ENCODE results near the gene ZNF385B.

ZNF385B gene

GRCh38 chr2:179758636-179759035 lies 102.8 kb downstream of the ZNF385B start:
- TF ChIP-seq EGR1 (IDR thresholded peaks at IDR 0.05) (no peak), ZBTB7A (IDR thresholded peaks at IDR 0.05; ENCODE audit: low read depth) (no peak), REST (IDR thresholded peaks at IDR 0.05; ENCODE audit: low read depth) (no peak), MAX (IDR thresholded peaks at IDR 0.05) (no peak), TAF1 (IDR thresholded peaks at IDR 0.05; ENCODE audit: low read depth) (no peak), USF1 (IDR thresholded peaks at IDR 0.05) (no peak), RAD21 (IDR thresholded peaks at IDR 0.05; ENCODE audit: low read depth) (no peak), FOXM1 (IDR thresholded peaks at IDR 0.05; ENCODE audit: borderline replicate concordance, low read depth) (no peak), CREB1 (IDR thresholded peaks at IDR 0.05; ENCODE audit: low read depth) (no peak), CEBPB (IDR thresholded peaks at IDR 0.05) (no peak), YY1 (IDR thresholded peaks at IDR 0.05; ENCODE audit: low read depth) (no peak)

- no peak for TF ChIP-seq EGR1 (IDR thresholded peaks at IDR 0.05)
- TF ChIP-seq CEBPB (IDR thresholded peaks at IDR 0.05) = no peak
- no peak for TF ChIP-seq TAF1 (IDR thresholded peaks at IDR 0.05; ENCODE audit: low read depth)
- peak; percentile 82 for TF ChIP-seq RAD21 (IDR thresholded peaks at IDR 0.05; ENCODE audit: low read depth)
- TF ChIP-seq NFIC (IDR thresholded peaks at IDR 0.05) = no peak
- no peak for TF ChIP-seq CREB1 (IDR thresholded peaks at IDR 0.05; ENCODE audit: low read depth)
Observed at GRCh38 chr2:179751163-179751809, 110.1 kb downstream of the ZNF385B start.

- TF ChIP-seq REST (IDR thresholded peaks at IDR 0.05; ENCODE audit: low read depth) = no peak
- no peak for TF ChIP-seq CEBPB (IDR thresholded peaks at IDR 0.05)
- no peak for TF ChIP-seq MAX (IDR thresholded peaks at IDR 0.05)
- TF ChIP-seq ZBTB7A (IDR thresholded peaks at IDR 0.05; ENCODE audit: low read depth) = no peak
- TF ChIP-seq TCF12 (IDR thresholded peaks at IDR 0.05; ENCODE audit: low read depth) = no peak
- no peak for TF ChIP-seq EGR1 (IDR thresholded peaks at IDR 0.05)
- TF ChIP-seq NFIC (IDR thresholded peaks at IDR 0.05) = no peak
- TF ChIP-seq CREB1 (IDR thresholded peaks at IDR 0.05; ENCODE audit: low read depth) = no peak
- TF ChIP-seq TEAD4 (IDR thresholded peaks at IDR 0.05) = no peak
- no peak for TF ChIP-seq TAF1 (IDR thresholded peaks at IDR 0.05; ENCODE audit: low read depth)
- TF ChIP-seq FOXM1 (IDR thresholded peaks at IDR 0.05; ENCODE audit: borderline replicate concordance, low read depth) = no peak
Observed at GRCh38 chr2:179749210-179749609, 112.2 kb downstream of the ZNF385B start.

- TF ChIP-seq CREB1 (IDR thresholded peaks at IDR 0.05; ENCODE audit: low read depth) = no peak
Observed at GRCh38 chr2:179746981-179747380, 114.4 kb downstream of the ZNF385B start.

- TF ChIP-seq CEBPB (IDR thresholded peaks at IDR 0.05) (no peak), TAF1 (IDR thresholded peaks at IDR 0.05; ENCODE audit: low read depth) (no peak), ZBTB7A (IDR thresholded peaks at IDR 0.05; ENCODE audit: low read depth) (no peak), EP300 (IDR thresholded peaks at IDR 0.05; ENCODE audit: borderline replicate concordance) (no peak), MAX (IDR thresholded peaks at IDR 0.05) (no peak), TEAD4 (IDR thresholded peaks at IDR 0.05) (no peak), FOXM1 (IDR thresholded peaks at IDR 0.05; ENCODE audit: borderline replicate concordance, low read depth) (no peak), USF1 (IDR thresholded peaks at IDR 0.05) (no peak), REST (IDR thresholded peaks at IDR 0.05; ENCODE audit: low read depth) (no peak), EGR1 (IDR thresholded peaks at IDR 0.05) (no peak), RAD21 (IDR thresholded peaks at IDR 0.05; ENCODE audit: low read depth) (no peak), YY1 (IDR thresholded peaks at IDR 0.05; ENCODE audit: low read depth) (no peak)
Observed at GRCh38 chr2:179745635-179746256, 115.7 kb downstream of the ZNF385B start.

Data from Ishikawa (cell line).